Upper lobe of left lung (tissue), 6 donors: ENCODE measurements around the gene FBXL17. TPM values are rescaled to one million over a fixed set of nuclear protein-coding genes. Genes with fewer than 3 reads are reported as not detected.

Source experiments
- ATAC-seq, 2 donors: fragments of 200-7000 bp; cut with Tn5 transposase; one replicate each; pipeline ENCODE4 v1.9.1; 2022; ENCODE audit warnings: mild to moderate bottlenecking in 2 of 2, moderate library complexity in 2 of 2; ENCODE audit not compliant: low FRiP score in 2 of 2
- DNase-seq, 2 donors: peaks; one replicate each; pipeline ENCODE4 v3.0.0-alpha.2; 2019 to 2020
- H3K27ac ChIP-seq, 4 donors: fragments of 200-600 bp; sonication (generic); one replicate each; pipeline ENCODE4 v1.5.1; 2016 to 2019
- H3K27me3 ChIP-seq, 4 donors: fragments of 200-600 bp; sonication (generic); one replicate each; pipeline ENCODE4 v1.5.1; 2017 to 2019
- H3K36me3 ChIP-seq, 4 donors: fragments of 200-600 bp; sonication (generic); one replicate each; pipeline ENCODE4 v1.5.1; 2016 to 2019
- H3K4me1 ChIP-seq, 4 donors: fragments of 200-600 bp; sonication (generic); one replicate each; pipeline ENCODE4 v1.5.1; 2018 to 2019
- H3K4me3 ChIP-seq, 4 donors: fragments of 200-600 bp; sonication (generic); one replicate each; pipeline ENCODE4 v1.5.1; 2017 to 2019; ENCODE audit warnings: mild to moderate bottlenecking in 2 of 4, moderate library complexity in 1 of 4
- H3K9me3 ChIP-seq, 4 donors: fragments of 200-600 bp; sonication (generic); one replicate each; pipeline ENCODE4 v1.5.1; 2018 to 2019
- CTCF ChIP-seq, 6 experiments: fragments of 450-650 bp in 4 of 6; fragments of 200-600 bp in 2 of 6; sonication (generic) in 2 of 6; IDR thresholded peaks; one replicate each; pipeline ENCODE4 v1.5.1; 2016 to 2019; ENCODE audit warnings: antibody characterized with exemption in 6 of 6
- EP300 ChIP-seq, 4 donors: sonication (generic); formaldehyde crosslinking; IDR thresholded peaks; one replicate each; pipeline ENCODE4 v1.5.1; 2017; ENCODE audit warnings: antibody characterized with exemption in 4 of 4, control low read depth in 2 of 4
- POLR2A ChIP-seq, 4 donors: fragments of 450-650 bp; IDR thresholded peaks; one replicate each; pipeline ENCODE4 v1.5.1; 2016 to 2017; ENCODE audit warnings: antibody characterized with exemption in 4 of 4, mild to moderate bottlenecking in 2 of 4
- POLR2AphosphoS5 ChIP-seq, 2 donors: sonication (generic); formaldehyde crosslinking; IDR thresholded peaks; one replicate each; pipeline ENCODE4 v1.5.1; 2017; ENCODE audit warnings: antibody characterized with exemption in 2 of 2
- WGBS, 2 donors: methylation state at CpG; one replicate each; pipeline ENCODE4 v1.1.5; 2017 to 2018; 5-methylcytosine and 5-hydroxymethylcytosine counted together
- total RNA-seq, 6 donors: library from RNA; depleted of rRNA in 4 of 6; stranded (reverse); fragments of >200 nt in 4 of 6; gene quantifications; one replicate each; pipeline versions ENCODE4 v1.1.0 to v1.2.1, GENCODE V29; 2016 to 2021
- donor health status: DM: no; HTN: no; CAD: no; lungs with moderate emphysema.
- donor health status: DM: no; HTN: yes; CAD: no; lungs with severe emphysema.

The FBXL17 gene
- total RNA-seq, 6 donors from 2014 or later: 10.0 to 47.1 (median 16.9) TPM

GRCh38 chr5:108249785-108250426 lies 132.0 kb downstream of the FBXL17 start:
- Histone ChIP-seq H3K4me1 (peaks cover 0 to 5% (median 2%) of the 10 kb centered on the region in 4 donors), H3K27me3 (no peaks in the 10 kb centered on the region), H3K9me3 (no peaks in the 10 kb centered on the region), H3K36me3 (no peaks in the 10 kb centered on the region), H3K4me3 (no peak overlapping the region), H3K27ac (no peak overlapping the region)
- 56 to 75% methylated on average over 3 of the region's 3 CpGs for WGBS, 2 donors
- no peak for TF ChIP-seq EP300 (IDR thresholded peaks at IDR 0.05)
- no peak for TF ChIP-seq POLR2A (IDR thresholded peaks at IDR 0.05)
- no peak for TF ChIP-seq CTCF (IDR thresholded peaks at IDR 0.05)
- TF ChIP-seq POLR2AphosphoS5 (IDR thresholded peaks at IDR 0.05): no peak
- ATAC-seq (no peak), DNase-seq (no peak)

DNA sequence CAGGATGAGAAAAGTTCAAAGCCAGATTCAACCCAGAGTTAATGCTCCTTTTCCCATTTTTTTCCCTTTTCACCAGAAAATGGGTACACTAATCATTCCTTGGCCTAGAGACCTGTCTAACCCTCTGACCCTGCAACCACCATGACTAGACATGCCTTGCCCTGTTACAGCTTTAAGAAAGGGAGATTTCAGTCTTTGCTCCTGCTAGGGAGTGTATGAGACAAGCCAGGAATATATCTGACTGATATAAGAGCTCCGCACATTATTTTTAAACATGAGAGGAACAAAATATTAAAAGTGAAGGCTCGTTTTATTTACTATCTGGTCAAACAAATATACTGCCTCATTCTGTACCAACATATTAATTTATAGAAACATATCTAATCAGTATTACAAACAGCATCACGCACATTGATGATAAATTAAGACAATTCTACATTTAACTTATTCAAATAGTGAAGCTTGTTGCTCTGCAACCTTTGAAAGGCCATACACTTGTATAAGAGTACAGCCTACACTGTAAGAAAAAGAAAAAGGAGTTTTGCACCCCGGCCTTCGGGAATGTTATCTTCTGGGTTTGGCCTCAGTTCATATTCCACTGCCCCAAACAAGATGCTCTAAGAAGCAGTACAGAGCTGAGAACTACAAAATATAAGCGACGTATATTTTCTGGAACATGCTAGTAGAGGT lies 132.7 kb downstream of the FBXL17 start:
- WGBS, 2 donors: 92 to 94% methylated on average over 7 of the region's 7 CpGs

DNA sequence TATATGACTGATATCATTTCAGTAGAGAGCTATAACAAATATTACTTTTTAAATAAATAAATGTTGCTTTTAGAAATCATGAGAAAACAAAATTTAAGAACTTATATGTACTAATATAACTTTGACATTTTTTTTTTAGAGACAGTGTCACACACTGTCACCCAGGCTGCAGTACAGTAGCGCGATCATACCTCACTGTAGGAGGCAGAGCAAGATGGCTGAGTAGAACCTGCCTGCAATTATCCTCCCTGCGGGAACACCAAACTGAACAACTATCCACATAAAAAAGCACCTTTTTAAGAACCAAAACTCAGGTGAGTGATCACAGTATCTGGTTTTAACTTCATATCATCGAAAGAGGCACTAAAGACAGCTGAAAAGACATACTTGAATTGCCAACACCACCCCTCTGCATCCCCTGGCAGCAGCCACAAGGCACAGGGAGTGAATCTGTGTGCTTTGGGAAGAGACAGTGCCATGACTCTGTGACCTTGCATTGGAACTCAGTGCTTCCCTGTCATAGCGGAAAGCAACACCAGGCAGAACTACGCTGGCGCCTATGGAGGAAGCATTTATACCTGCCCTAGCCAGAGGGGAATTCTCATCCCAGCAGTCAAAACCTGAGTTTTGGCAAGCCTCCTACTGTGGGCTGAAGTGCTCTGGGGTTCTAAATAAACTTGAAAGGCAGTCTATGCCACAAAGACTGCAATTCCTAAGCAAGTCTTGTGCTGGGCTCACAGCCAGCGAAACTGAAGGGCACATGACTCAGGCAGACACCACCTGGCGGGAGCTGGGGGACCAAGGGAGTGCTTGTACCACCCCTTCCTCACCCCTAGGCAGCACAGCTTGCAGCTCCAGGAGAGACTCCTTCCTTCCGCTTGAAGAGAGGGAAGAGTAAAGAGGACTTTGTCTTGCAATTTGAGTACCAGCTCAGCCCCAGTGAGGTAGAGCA lies 142.7 kb downstream of the FBXL17 start:
- Histone ChIP-seq H3K4me3 (no peak overlapping the region), H3K9me3 (no peaks in the 10 kb centered on the region), H3K27me3 (no peaks in the 10 kb centered on the region), H3K27ac (no peak overlapping the region), H3K4me1 (no peaks in the 10 kb centered on the region), H3K36me3 (no peaks in the 10 kb centered on the region)
- no peak for TF ChIP-seq EP300 (IDR thresholded peaks at IDR 0.05)
- no peak for TF ChIP-seq CTCF (IDR thresholded peaks at IDR 0.05)
- no peak for TF ChIP-seq POLR2A (IDR thresholded peaks at IDR 0.05)
- 82 to 84% methylated on average over 6 to 10 of the region's 10 CpGs for WGBS, 2 donors
- DNase-seq (no peak), ATAC-seq (no peak)

More for the DNA sequence above, 132.7 kb downstream of the FBXL17 start:
- ATAC-seq (no peak), DNase-seq (no peak)
- Histone ChIP-seq H3K36me3 (no peaks in the 10 kb centered on the region), H3K27me3 (no peaks in the 10 kb centered on the region), H3K27ac (no peak overlapping the region), H3K4me3 (no peak overlapping the region), H3K9me3 (no peaks in the 10 kb centered on the region), H3K4me1 (peaks cover 0 to 5% (median 2%) of the 10 kb centered on the region in 4 donors)
- TF ChIP-seq CTCF (IDR thresholded peaks at IDR 0.05): no peak
- no peak for TF ChIP-seq EP300 (IDR thresholded peaks at IDR 0.05)
- no peak for TF ChIP-seq POLR2A (IDR thresholded peaks at IDR 0.05)

- no peak for DNase-seq
- Histone ChIP-seq H3K9me3 (no peaks in the 10 kb centered on the region), H3K4me3 (no peak overlapping the region), H3K27me3 (no peaks in the 10 kb centered on the region), H3K36me3 (no peaks in the 10 kb centered on the region), H3K4me1 (no peaks in the 10 kb centered on the region), H3K27ac (no peak overlapping the region)
- no peak for TF ChIP-seq POLR2A (IDR thresholded peaks at IDR 0.05)
- no peak for TF ChIP-seq CTCF (IDR thresholded peaks at IDR 0.05)
- no peak for TF ChIP-seq POLR2AphosphoS5 (IDR thresholded peaks at IDR 0.05)
- TF ChIP-seq EP300 (IDR thresholded peaks at IDR 0.05): no peak
- WGBS, 2 donors: 90 to 91% methylated on average over 4 of the region's 4 CpGs
- ATAC-seq: no peak
Measured at GRCh38 chr5:108238461-108238860, 143.4 kb downstream of the FBXL17 start.
